K562 (cell line): Measurements from ENCODE around the gene ZFP92. TPM values are rescaled to one million over a fixed set of nuclear protein-coding genes. Genes with fewer than 3 reads are reported as not detected.

ENCODE experiments used
- ATAC-seq: fragments of 200-7000 bp; cut with Tn5 transposase; 3 replicates; pipeline ENCODE4 v1.9.1; 2020; ENCODE audit warnings: moderate library complexity
- BruUV-seq: library from RNA; stranded (reverse); fragments of 400-500 nt; replicated peaks from 2 replicates; lab custom pipeline; 2021; lab: Mats Ljungman, UMichigan
- CTCF ChIA-PET: fragments of 300-600 bp; formaldehyde crosslinking; extraction: SDS; loops from one replicate; lab custom pipeline; 2021; ENCODE audit warnings: low intra/inter-chr PET ratio; lab: Yijun Ruan, JAX
- POLR2A ChIA-PET: fragments of 300-600, 350-650 bp; sonication (Branson Sonifier 250); formaldehyde crosslinking; extraction: SDS; loops from one replicate; lab custom pipeline; 2021; ENCODE audit warnings: antibody characterized with exemption, inconsistent platforms; lab: Yijun Ruan, JAX
- DNase-seq, 4 experiments: peaks; one replicate each; pipeline versions ENCODE4 v3.0.0 to v3.0.0-alpha.2; 2011 to 2018; ENCODE audit warnings: low spot score in 3 of 4, mixed read lengths in 3 of 4; ENCODE audit errors: extremely low read depth in 1 of 4
- FAIRE-seq: peaks from 2 replicates; lab custom pipeline; 2011; peaks lifted over from hg19 to GRCh38; lab: Jason Lieb, UNC
- H2AFZ ChIP-seq: 2 replicates; pipeline ENCODE4 v1.6.0; 2011; ENCODE audit warnings: low read depth, low read length, control low read depth, inconsistent platforms
- H3K27ac ChIP-seq: fragments of 200-600 bp; 3 replicates; pipeline ENCODE4 v1.8.0; 2011; ENCODE audit warnings: low read depth, mild to moderate bottlenecking, control low read depth, inconsistent platforms, low read length, moderate library complexity, mixed read lengths; ENCODE audit errors: extremely low read depth
- H3K27me3 ChIP-seq, 2 experiments: fragments of 300-600 bp in 1 of 2; 2 replicates in 1 of 2; 3 replicates in 1 of 2; pipeline versions ENCODE4 v1.6.0 to v1.8.0; 2011; ENCODE audit warnings: inconsistent platforms in 2 of 2, low read length in 2 of 2, mild to moderate bottlenecking in 1 of 2, mixed read lengths in 1 of 2, moderate library complexity in 1 of 2; ENCODE audit not compliant: control insufficient read depth in 2 of 2, insufficient read depth in 2 of 2
- H3K36me3 ChIP-seq: fragments of 300-600 bp; 3 replicates; pipeline ENCODE4 v1.8.0; 2011; ENCODE audit warnings: mild to moderate bottlenecking, low read length, inconsistent platforms; ENCODE audit not compliant: control insufficient read depth, insufficient read depth
- H3K4me1 ChIP-seq, 2 experiments: fragments of 200-600 bp in 1 of 2; replicated peaks in 1 of 2; 2 replicates in 1 of 2; 3 replicates in 1 of 2; pipeline versions ENCODE4 v1.5.1 to v1.8.0; 2011; ENCODE audit warnings: inconsistent platforms in 2 of 2, low read length in 2 of 2, mild to moderate bottlenecking in 1 of 2, mixed read lengths in 1 of 2, moderate library complexity in 1 of 2; ENCODE audit not compliant: control insufficient read depth in 2 of 2, insufficient read depth in 2 of 2
- H3K4me2 ChIP-seq: 2 replicates; pipeline ENCODE4 v1.6.1; 2011; ENCODE audit warnings: low read length, control low read depth, inconsistent platforms, mixed read lengths; ENCODE audit not compliant: insufficient read depth
- H3K4me3 ChIP-seq: fragments of 200-600 bp; sonication (generic), shearing (Covaris generic); 2 replicates; pipeline ENCODE4 v1.5.1; 2016; ENCODE audit warnings: control low read depth, inconsistent platforms
- H3K79me2 ChIP-seq: fragments of 200-600 bp; 3 replicates; pipeline ENCODE4 v1.8.0; 2011; ENCODE audit warnings: low read length, inconsistent platforms; ENCODE audit not compliant: control insufficient read depth, insufficient read depth
- H3K9ac ChIP-seq, 2 experiments: 2 replicates each; pipeline versions ENCODE4 v1.6.0 to v1.6.1; 2011; ENCODE audit warnings: low read depth in 2 of 2, low read length in 2 of 2, control low read depth in 1 of 2, inconsistent platforms in 1 of 2, mild to moderate bottlenecking in 1 of 2, mixed read lengths in 1 of 2; ENCODE audit not compliant: insufficient read depth in 1 of 2
- H3K9me1 ChIP-seq: one replicate; pipeline ENCODE4 v1.6.0; 2011; ENCODE audit warnings: inconsistent platforms, mild to moderate bottlenecking, low read length, moderate library complexity; ENCODE audit not compliant: control insufficient read depth, insufficient read depth
- H3K9me3 ChIP-seq: replicated peaks from 2 replicates; pipeline ENCODE4 v1.5.1; 2011; ENCODE audit warnings: low read depth, low read length, inconsistent platforms; ENCODE audit not compliant: control insufficient read depth, insufficient read depth
- H4K20me1 ChIP-seq: replicated peaks from 2 replicates; pipeline ENCODE4 v1.6.1; 2011; ENCODE audit warnings: low read length, inconsistent platforms, mixed read lengths; ENCODE audit not compliant: control insufficient read depth, insufficient read depth
- CREB1 ChIP-seq, 2 experiments: sonication (generic) in 1 of 2; formaldehyde crosslinking in 1 of 2; IDR thresholded peaks; 2 replicates each; pipeline versions ENCODE4 v1.6.1 to v1.8.0; 2012 to 2022; ENCODE audit warnings: inconsistent platforms in 1 of 2, mild to moderate bottlenecking in 1 of 2, missing genetic modification reagents in 1 of 2, moderate library complexity in 1 of 2
- HSF4 ChIP-seq: fragments of 250-450 bp; sonication (Bioruptor Pico); IDR thresholded peaks from 2 replicates; pipeline ENCODE4 v2.1.2; 2022; ENCODE audit warnings: mild to moderate bottlenecking, moderate library complexity, borderline replicate concordance
- MTA2 ChIP-seq: fragments of 450-650 bp; IDR thresholded peaks from 2 replicates; pipeline ENCODE4 v1.6.1; 2016; ENCODE audit warnings: low read depth
- NFRKB ChIP-seq: fragments of 450-650 bp; IDR thresholded peaks from 2 replicates; pipeline ENCODE4 v1.6.1; 2016; ENCODE audit warnings: low read depth
- RBM22 ChIP-seq: fragments of 200-400 bp; formaldehyde crosslinking; IDR thresholded peaks from 2 replicates; pipeline ENCODE4 v1.6.1; 2018; ENCODE audit warnings: low read length, low read depth; ENCODE audit not compliant: poor library complexity, severe bottlenecking
- VEZF1 ChIP-seq: fragments of 200-800 bp; sonication (Bioruptor generic); IDR thresholded peaks from 2 replicates; pipeline ENCODE4 v1.6.1; 2017; ENCODE audit warnings: missing genetic modification characterization, missing compliant biosample characterization
- ZNF24 ChIP-seq: fragments of 450-650 bp; IDR thresholded peaks from 2 replicates; pipeline ENCODE4 v1.6.1; 2016
- ZNF518B ChIP-seq: fragments of 250-450 bp; sonication (Bioruptor Pico); IDR thresholded peaks from 2 replicates; pipeline ENCODE4 v1.5.0; 2021; ENCODE audit warnings: mild to moderate bottlenecking, moderate library complexity
- WGBS: fragments of 100-300 bp; shearing (Covaris generic); methylation state at CpG from one replicate; pipeline ENCODE4 v1.1.6; 2016; ENCODE audit warnings: low coverage, mixed read lengths; ENCODE audit not compliant: insufficient coverage; ENCODE audit errors: missing lambda C conversion rate; 5-methylcytosine and 5-hydroxymethylcytosine counted together
- in situ Hi-C: fragments of 300-500 bp; cut with MboI; formaldehyde crosslinking; loops from 4 replicates; pipeline ENCODE4 v1.15.0; 2018; ENCODE audit warnings: inconsistent platforms, mixed read lengths
- intact Hi-C: fragments of 100-400 bp; cut with micrococcal nuclease; formaldehyde crosslinking; loops from 2 replicates; pipeline ENCODE4 v1.14.2; 2022
- polyA plus RNA-seq, 8 experiments: library from polyadenylated mRNA; depleted of rRNA in 4 of 8; stranded (reverse) in 5 of 8; unstranded in 3 of 8; fragments of >200 nt; fragmentation: Nextera tagmentation in 2 of 8; fragmentation: Illumina TruSeq in 1 of 8; extraction: Ambion mirVana in 2 of 8; extraction: Trizol in 1 of 8; gene quantifications; 2 replicates each; pipeline versions ENCODE4 v1.2.1 to v1.2.3, GENCODE V29; 2011 to 2014; ENCODE audit warnings: inconsistent platforms in 1 of 8, missing spikeins in 1 of 8
- total RNA-seq, 7 experiments: library from RNA; depleted of rRNA in 6 of 7; stranded (reverse); fragments of >200 nt in 6 of 7; fragmentation: Illumina TruSeq in 2 of 7; extraction: Trizol in 2 of 7; gene quantifications; 2 replicates each; pipeline versions ENCODE4 v1.2.1 to v1.2.3, GENCODE V29; 2011 to 2021; ENCODE audit warnings: low replicate concordance in 1 of 7

Gene ZFP92
- total and polyA plus RNA-seq, 9 of the 15 experiments (the other 6 are each of a cell fraction or from before 2014, with no cell fraction given): 0.32 to 3.3 (median 1.8) TPM

- no peak overlapping the region for H3K4me2 ChIP-seq
- in situ Hi-C loops: no loop called here
- intact Hi-C loops: no loop called here
These were observed 30.0 kb downstream of the ZFP92 start for GRCh38 chrX:153441296-153441695.

GRCh38 chrX:153441981-153442380, 30.7 kb downstream of the ZFP92 start:
- 48% methylated on average over 8 of the region's 9 CpGs for WGBS
- no peak for FAIRE-seq
- no peak for TF ChIP-seq RBM22
- no peak for TF ChIP-seq NFRKB
- TF ChIP-seq ZNF518B: no peak
- no peak for TF ChIP-seq VEZF1 (CRISPR knock-in tag)

More at GRCh38 chrX:153441296-153441695, 30.0 kb downstream of the ZFP92 start:
- Histone ChIP-seq H3K27me3 (peaks cover 0 to 6% of the 10 kb centered on the region in 2 experiments; a peak in 3 of 5 replicates), H3K9me1 (no peaks in the 10 kb centered on the region), H3K9ac (no peak overlapping the region), H4K20me1 (no peaks in the 10 kb centered on the region), H3K4me1 (peaks cover 0 to 27% of the 10 kb centered on the region in 2 experiments; a peak in 2 of 5 replicates), H3K36me3 (no peaks in the 10 kb centered on the region), H3K9me3 (no peaks in the 10 kb centered on the region), H2AFZ (no peak overlapping the region), H3K79me2 (no peaks in the 10 kb centered on the region), H3K27ac (no peak overlapping the region), H3K4me3 (no peak overlapping the region)
- no peak for ATAC-seq
- ChIA-PET CTCF (no interaction called here), POLR2A (interaction anchor here (0.6 kb wide), 1 partner anchor 53 kb away, joined by 3 read pairs; no protein-coding TSS in a partner anchor)
- 37% methylated on average over 7 of the region's 7 CpGs for WGBS
- BruUV-seq: no TSS peak
- no peak for FAIRE-seq
- TF ChIP-seq ZNF24 (no peak), HSF4 (no peak), MTA2 (no peak), CREB1 (IDR thresholded peaks at IDR 0.05) (no peak), CREB1 (CRISPR knock-in tag; IDR thresholded peaks at IDR 0.05) (no peak)
- DNase-seq: no peak

More at GRCh38 chrX:153441981-153442380, 30.7 kb downstream of the ZFP92 start:
- in situ Hi-C loops: no loop called here
- Histone ChIP-seq H3K27me3 (peaks cover 0 to 6% of the 10 kb centered on the region in 2 experiments; a peak in 3 of 5 replicates), H2AFZ (no peak overlapping the region), H3K9ac (no peak overlapping the region; a peak in 1 of 4 replicates), H3K4me2 (no peak overlapping the region), H3K9me3 (no peaks in the 10 kb centered on the region), H3K27ac (no peak overlapping the region), H3K9me1 (no peaks in the 10 kb centered on the region), H3K36me3 (no peaks in the 10 kb centered on the region), H3K79me2 (no peaks in the 10 kb centered on the region), H3K4me1 (peaks cover 0 to 34% of the 10 kb centered on the region in 2 experiments; a peak in 2 of 5 replicates), H4K20me1 (no peaks in the 10 kb centered on the region), H3K4me3 (no peak overlapping the region)
- CTCF ChIA-PET: no interaction called here
- no peak for ATAC-seq
- POLR2A ChIA-PET: no interaction called here
- intact Hi-C loops: no loop called here
- BruUV-seq: no TSS peak
- no peak for DNase-seq
